Measurements from ENCODE around the gene CCDC85B.
A peak's percentile ranks its signal among the peaks of the same experiment; 100 is the strongest.
"Not testable (repeated sequence)": the region's sequence is repeated elsewhere in the genome, so short reads cannot be mapped to it uniquely, and the experiment has no call there.

The CCDC85B gene

DNA sequence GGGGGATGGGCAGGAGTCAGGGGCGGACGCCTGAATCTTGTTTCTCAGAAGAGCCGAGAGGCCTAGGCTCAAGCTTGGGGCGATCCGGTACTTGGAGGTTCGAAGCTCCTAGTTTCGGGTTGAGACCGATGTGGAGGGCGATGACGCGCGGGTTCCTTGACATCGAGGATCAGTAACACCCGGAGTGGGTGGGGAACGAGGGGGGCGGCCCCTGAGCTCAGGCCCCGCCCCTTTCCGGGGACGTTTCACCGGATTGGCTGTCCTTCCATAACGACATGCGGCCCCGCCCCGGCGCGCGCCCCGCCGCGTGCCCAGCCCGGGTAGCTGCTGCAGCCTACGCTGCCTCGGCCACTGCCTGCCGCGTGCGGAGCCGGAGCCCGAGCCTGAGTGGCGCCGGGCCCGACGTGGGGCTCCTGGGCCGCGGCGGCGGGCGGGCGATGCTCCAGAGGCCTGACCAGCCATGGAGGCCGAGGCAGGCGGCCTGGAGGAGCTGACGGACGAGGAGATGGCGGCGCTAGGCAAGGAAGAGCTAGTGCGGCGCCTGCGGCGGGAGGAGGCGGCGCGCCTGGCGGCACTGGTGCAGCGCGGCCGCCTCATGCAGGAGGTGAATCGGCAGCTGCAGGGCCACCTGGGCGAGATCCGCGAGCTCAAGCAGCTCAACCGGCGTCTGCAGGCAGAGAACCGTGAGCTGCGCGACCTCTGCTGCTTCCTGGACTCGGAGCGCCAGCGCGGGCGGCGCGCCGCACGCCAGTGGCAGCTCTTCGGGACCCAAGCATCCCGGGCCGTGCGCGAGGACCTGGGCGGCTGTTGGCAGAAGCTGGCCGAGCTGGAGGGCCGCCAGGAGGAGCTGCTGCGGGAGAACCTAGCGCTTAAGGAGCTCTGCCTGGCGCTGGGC is at the start of gene CCDC85B:
Gene CCDC85B, plus strand, starts transcription at position 350 of the 895 bp plus-strand sequence. Its CDS starts 111 bp downstream, at position 461.
- no peaks in the 10 kb centered on the region for H3K9me3 Mint-ChIP-seq
- H3K4me1 Mint-ChIP-seq (ENCODE audit: low read depth): peaks cover 70% of the 10 kb centered on the region
- H3K36me3 Mint-ChIP-seq (ENCODE audit: low read depth): peaks cover 66% of the 10 kb centered on the region
- H3K27ac Mint-ChIP-seq: peak within 1 kb of the TSS; percentile 97
- no peaks in the 10 kb centered on the region for H3K27me3 Mint-ChIP-seq
- DNase-seq: peak; percentile 99
- H3K4me3 Mint-ChIP-seq: peak within 1 kb of the TSS; percentile 100

DNA sequence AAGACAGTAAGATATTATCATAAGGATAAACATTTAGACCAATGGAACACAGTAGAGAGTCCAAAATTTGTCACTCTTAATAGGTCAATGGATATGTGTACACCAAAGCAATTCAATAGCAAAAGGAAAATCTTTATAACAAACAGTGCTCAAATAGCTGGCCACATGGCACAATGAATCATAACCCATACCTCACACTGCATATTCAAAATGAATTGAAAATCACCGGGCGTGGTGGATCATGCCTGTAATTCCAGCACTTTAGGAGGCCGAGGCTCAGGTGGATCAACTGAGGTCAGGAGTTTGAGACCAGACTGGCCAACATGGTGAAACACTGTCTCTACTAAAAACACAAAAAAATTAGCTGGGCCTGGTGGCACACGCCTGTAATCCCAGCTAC is 48.3 kb upstream of the CCDC85B start:
- Mint-ChIP-seq H3K9me3 (no peaks in the 10 kb centered on the region), H3K4me3 (no peak overlapping the region), H3K27me3 (no peaks in the 10 kb centered on the region), H3K27ac (no peak overlapping the region), H3K4me1 (ENCODE audit: low read depth) (no peaks in the 10 kb centered on the region), H3K36me3 (ENCODE audit: low read depth) (no peaks in the 10 kb centered on the region)
- DNase-seq: no peak

DNA sequence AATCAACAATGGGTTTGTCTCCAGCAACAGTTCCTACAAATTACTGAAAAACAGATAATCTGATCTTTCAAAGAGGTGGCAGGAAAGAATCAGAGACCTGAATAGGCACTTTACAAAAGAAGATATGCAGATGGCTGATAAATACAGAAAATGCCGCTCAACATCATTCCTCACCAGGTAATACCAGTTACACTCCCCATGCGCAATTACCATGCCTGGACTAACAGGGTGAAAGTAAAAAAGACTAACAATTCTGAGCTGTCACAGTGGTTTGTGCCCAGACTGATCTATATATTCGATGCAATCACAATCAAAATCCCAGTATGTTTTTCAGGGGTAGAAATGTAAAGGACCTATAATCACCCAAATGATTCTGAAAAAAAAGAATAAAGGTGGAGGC is 46.7 kb upstream of the CCDC85B start:
- Mint-ChIP-seq H3K27ac (no peak overlapping the region), H3K36me3 (ENCODE audit: low read depth) (no peaks in the 10 kb centered on the region), H3K9me3 (no peaks in the 10 kb centered on the region), H3K4me1 (ENCODE audit: low read depth) (no peaks in the 10 kb centered on the region), H3K27me3 (no peaks in the 10 kb centered on the region), H3K4me3 (no peak overlapping the region)
- no peak for DNase-seq

DNA sequence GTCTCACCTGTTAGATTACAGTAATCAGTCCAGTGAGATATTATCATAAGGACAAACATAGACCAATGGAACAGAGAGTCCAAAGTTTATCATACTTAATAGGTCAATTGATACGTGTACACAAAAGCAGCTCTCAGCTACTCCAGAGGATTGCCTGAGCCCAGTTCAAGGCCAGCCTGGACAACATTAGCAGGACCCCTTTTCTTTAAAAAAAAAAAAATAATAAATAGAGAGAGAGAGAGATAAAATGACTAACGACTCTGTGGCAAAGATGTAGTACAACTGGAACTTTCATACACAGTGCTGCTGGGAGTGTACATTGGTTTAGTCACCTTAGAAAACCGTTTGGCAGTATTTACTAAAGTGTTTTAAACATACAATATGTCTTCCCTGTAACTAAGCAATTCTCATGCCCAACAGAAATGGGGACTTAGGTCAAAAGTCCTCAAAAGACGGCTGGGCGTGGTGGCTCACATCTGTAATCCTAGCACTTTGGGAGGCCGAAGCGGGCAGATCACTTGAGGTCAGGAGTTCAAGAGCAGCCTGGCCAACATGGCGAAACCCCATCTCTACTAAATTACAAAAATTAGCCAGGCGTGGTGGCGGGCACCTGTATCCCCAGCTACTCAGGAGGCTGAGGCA is 46.1 kb upstream of the CCDC85B start:
- Mint-ChIP-seq H3K9me3 (no peaks in the 10 kb centered on the region), H3K4me1 (ENCODE audit: low read depth) (no peaks in the 10 kb centered on the region), H3K27ac (no peak overlapping the region), H3K4me3 (no peak overlapping the region), H3K27me3 (no peaks in the 10 kb centered on the region), H3K36me3 (ENCODE audit: low read depth) (no peaks in the 10 kb centered on the region)
- DNase-seq: no peak

- Mint-ChIP-seq H3K4me3 (no peak overlapping the region), H3K4me1 (ENCODE audit: low read depth) (peaks cover 2% of the 10 kb centered on the region), H3K27me3 (no peaks in the 10 kb centered on the region), H3K36me3 (ENCODE audit: low read depth) (peaks cover 17% of the 10 kb centered on the region), H3K9me3 (peaks cover 7% of the 10 kb centered on the region), H3K27ac (no peak overlapping the region)
- no peak for DNase-seq
These were observed 42.7 kb upstream of the CCDC85B start for GRCh38 chr11:65847746-65848145.

- H3K9me3 Mint-ChIP-seq; H3K27ac Mint-ChIP-seq; H3K4me1 Mint-ChIP-seq (ENCODE audit: low read depth); H3K4me3 Mint-ChIP-seq; H3K27me3 Mint-ChIP-seq; DNase-seq: not testable (repeated sequence)
- peaks cover 26% of the 10 kb centered on the region for H3K36me3 Mint-ChIP-seq (ENCODE audit: low read depth)
These were observed 41.8 kb upstream of the CCDC85B start for GRCh38 chr11:65848693-65849092.

DNA sequence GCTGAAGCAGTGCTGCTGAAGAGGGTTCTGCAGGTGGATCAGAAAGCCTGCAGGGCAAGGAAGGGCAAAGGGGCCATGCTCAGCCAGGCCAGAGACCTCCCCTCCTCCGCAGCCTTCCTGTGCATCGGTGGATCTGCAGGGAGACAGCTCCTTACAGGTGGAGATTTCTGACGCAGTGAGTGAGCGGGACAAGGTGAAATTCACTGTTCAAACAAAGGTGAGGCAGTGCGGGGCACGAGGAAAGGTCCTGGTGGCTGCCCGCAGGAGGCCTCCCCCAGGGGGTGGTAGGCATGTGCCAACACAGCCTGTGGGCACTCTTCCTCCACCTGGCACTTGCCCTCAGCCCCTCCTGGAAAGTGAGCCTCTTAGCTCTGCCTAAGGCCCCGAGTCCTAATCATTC is 41.1 kb upstream of the CCDC85B start:
- Mint-ChIP-seq H3K27ac (peak overlapping the region; percentile 50), H3K27me3 (no peaks in the 10 kb centered on the region), H3K9me3 (peaks cover 7% of the 10 kb centered on the region), H3K4me1 (ENCODE audit: low read depth) (peaks cover 11% of the 10 kb centered on the region), H3K4me3 (no peak overlapping the region), H3K36me3 (ENCODE audit: low read depth) (peaks cover 33% of the 10 kb centered on the region)
- DNase-seq: no peak

DNA sequence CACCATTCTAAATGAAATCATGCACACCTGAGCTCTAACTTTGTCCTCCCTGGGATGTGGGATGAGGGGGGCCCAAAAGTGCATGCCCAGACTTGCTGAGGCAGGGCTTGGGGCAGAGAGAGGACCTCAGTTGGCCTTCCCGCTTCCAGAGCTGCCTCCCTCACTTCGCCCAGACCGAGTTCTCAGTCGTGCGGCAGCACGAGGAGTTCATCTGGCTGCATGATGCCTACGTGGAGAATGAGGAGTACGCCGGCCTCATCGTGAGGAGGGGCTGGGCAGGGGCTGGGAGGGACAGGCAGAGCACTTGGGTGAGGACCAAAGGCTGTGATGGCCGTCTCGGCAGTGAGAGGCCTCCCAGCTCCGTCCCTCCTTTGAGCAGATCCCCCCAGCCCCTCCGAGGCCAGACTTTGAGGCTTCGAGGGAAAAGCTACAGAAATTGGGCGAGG is 40.7 kb upstream of the CCDC85B start:
- DNase-seq: no peak

DNA sequence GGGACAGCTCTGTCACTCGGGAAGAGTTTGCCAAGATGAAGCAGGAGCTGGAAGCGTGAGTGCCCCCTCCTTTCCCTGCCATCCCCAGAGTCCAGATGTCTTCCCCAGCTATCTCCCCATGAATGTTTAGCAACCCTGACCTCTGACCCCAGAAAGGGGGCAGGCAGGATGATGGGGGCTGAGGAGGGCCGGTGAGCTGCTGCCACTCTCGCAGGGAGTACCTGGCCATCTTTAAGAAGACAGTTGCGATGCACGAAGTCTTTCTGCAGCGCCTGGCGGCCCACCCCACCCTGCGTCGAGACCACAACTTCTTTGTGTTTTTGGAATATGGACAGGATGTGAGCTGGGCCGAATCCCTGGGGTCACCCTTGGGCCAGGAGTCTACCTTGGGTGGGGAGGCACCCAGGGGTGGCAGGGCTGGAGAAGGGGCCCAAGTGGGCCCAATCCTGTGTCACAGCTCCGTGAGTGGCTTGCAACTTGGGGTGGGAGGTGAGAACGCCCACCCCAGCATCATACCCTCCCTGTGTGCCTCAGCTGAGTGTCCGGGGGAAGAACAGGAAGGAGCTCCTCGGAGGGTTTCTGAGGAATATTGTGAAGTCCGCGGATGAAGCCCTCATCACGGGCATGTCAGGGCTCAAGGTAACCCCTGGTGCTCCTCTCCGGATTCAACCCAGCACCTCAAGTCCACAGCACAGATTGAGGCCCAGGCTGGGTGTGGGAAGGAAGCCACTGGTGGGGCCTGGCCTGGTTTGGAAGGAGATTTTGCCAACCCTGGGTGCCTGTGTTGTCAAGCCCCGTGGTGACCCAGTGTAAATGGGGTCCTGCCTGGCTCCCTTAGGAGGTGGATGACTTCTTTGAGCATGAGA is 40.0 kb upstream of the CCDC85B start:
- Mint-ChIP-seq H3K4me1 (ENCODE audit: low read depth) (peaks cover 20% of the 10 kb centered on the region), H3K36me3 (ENCODE audit: low read depth) (peaks cover 44% of the 10 kb centered on the region), H3K27ac (peak overlapping the region; percentile 22), H3K27me3 (no peaks in the 10 kb centered on the region), H3K4me3 (no peak overlapping the region), H3K9me3 (peaks cover 7% of the 10 kb centered on the region)
- DNase-seq: no peak

More for the DNA sequence above, 40.7 kb upstream of the CCDC85B start:
- Mint-ChIP-seq H3K4me1 (ENCODE audit: low read depth) (peaks cover 15% of the 10 kb centered on the region), H3K9me3 (peaks cover 7% of the 10 kb centered on the region), H3K27ac (peak overlapping the region; percentile 22), H3K4me3 (no peak overlapping the region), H3K27me3 (no peaks in the 10 kb centered on the region), H3K36me3 (ENCODE audit: low read depth) (peaks cover 37% of the 10 kb centered on the region)

- no peak for DNase-seq
- Mint-ChIP-seq H3K9me3 (peaks cover 7% of the 10 kb centered on the region), H3K36me3 (ENCODE audit: low read depth) (peaks cover 51% of the 10 kb centered on the region), H3K27ac (peak overlapping the region; percentile 39), H3K27me3 (no peaks in the 10 kb centered on the region), H3K4me1 (ENCODE audit: low read depth) (peaks cover 27% of the 10 kb centered on the region), H3K4me3 (no peak overlapping the region)
These were observed 39.3 kb upstream of the CCDC85B start for GRCh38 chr11:65851083-65851579.

DNA sequence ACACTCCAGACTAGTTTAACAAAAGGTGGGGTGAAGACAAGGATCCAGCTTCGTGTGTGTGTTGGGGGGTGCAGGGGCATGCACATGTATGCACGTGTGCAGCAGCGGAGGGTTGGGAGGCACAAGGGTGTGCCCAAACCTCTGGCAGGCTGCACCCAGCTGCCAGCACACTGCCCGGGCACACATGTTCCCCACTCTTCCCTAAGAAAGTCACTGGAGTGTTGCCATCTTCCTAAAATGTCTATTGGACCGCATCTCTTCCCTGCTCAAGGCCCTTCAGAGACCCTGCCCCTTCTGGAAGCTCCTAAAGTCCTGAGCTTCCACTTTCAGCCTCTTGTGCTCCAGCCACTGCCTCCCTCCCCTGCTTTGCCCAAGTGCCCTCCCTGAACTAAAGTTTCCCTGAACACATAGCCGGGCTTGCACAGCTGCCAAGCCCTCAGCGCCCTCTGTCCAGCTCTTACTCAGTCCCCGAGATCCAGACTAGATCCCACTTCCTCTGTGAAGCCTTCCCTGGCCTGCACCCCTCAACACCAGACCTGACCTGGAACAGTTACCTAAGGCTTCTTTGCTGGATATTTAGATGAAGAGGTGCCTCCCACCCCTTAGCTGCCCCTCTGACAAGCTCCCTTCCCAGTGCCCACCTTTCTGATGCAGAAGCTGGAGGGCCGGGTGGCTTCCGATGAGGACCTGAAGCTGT is 38.5 kb upstream of the CCDC85B start:
- Mint-ChIP-seq H3K9me3 (peaks cover 7% of the 10 kb centered on the region), H3K36me3 (ENCODE audit: low read depth) (peaks cover 59% of the 10 kb centered on the region), H3K27me3 (no peaks in the 10 kb centered on the region), H3K27ac (peak overlapping the region; percentile 39), H3K4me1 (ENCODE audit: low read depth) (peaks cover 34% of the 10 kb centered on the region), H3K4me3 (no peak overlapping the region)
- DNase-seq: no peak

- peaks cover 34% of the 10 kb centered on the region for H3K4me1 Mint-ChIP-seq (ENCODE audit: low read depth)
- H3K4me3 Mint-ChIP-seq: no peak overlapping the region
- peak overlapping the region; percentile 88 for H3K27ac Mint-ChIP-seq
- peaks cover 61% of the 10 kb centered on the region for H3K36me3 Mint-ChIP-seq (ENCODE audit: low read depth)
- DNase-seq: peak; percentile 32
- no peaks in the 10 kb centered on the region for H3K27me3 Mint-ChIP-seq
- H3K9me3 Mint-ChIP-seq: peaks cover 7% of the 10 kb centered on the region
These were observed 37.8 kb upstream of the CCDC85B start for GRCh38 chr11:65852508-65853245.

- peaks cover 64% of the 10 kb centered on the region for H3K36me3 Mint-ChIP-seq (ENCODE audit: low read depth)
- H3K27ac Mint-ChIP-seq: peak overlapping the region; percentile 88
- H3K4me3 Mint-ChIP-seq: peak overlapping the region; percentile 10
- H3K9me3 Mint-ChIP-seq: peaks cover 7% of the 10 kb centered on the region
- peaks cover 37% of the 10 kb centered on the region for H3K4me1 Mint-ChIP-seq (ENCODE audit: low read depth)
- no peak for DNase-seq
- H3K27me3 Mint-ChIP-seq: no peaks in the 10 kb centered on the region
These were observed 37.1 kb upstream of the CCDC85B start for GRCh38 chr11:65853246-65853979.
